Measurements from ENCODE around the gene ADD2.

DNA sequence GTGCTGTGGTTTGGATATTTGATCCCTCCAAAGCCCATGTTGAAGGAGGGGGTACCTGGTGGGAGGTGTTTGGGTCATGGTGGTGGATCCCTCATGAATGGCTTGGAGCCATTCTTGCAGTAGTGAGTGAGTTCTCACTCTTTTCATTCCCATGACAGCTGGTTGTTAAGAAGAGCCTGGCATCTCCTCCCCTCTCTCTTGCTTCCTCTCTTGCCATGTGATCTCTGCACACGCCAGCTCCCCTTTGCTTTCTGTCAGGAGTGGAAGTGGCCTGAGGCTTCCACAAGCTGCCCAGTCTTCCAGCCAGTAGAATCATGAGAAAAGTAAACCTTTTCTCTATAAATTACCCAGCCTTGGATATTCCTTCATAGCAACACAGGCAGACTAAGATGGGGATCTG lies 8.6 kb downstream of the ADD2 start:
- TF ChIP-seq, protein P1, sequence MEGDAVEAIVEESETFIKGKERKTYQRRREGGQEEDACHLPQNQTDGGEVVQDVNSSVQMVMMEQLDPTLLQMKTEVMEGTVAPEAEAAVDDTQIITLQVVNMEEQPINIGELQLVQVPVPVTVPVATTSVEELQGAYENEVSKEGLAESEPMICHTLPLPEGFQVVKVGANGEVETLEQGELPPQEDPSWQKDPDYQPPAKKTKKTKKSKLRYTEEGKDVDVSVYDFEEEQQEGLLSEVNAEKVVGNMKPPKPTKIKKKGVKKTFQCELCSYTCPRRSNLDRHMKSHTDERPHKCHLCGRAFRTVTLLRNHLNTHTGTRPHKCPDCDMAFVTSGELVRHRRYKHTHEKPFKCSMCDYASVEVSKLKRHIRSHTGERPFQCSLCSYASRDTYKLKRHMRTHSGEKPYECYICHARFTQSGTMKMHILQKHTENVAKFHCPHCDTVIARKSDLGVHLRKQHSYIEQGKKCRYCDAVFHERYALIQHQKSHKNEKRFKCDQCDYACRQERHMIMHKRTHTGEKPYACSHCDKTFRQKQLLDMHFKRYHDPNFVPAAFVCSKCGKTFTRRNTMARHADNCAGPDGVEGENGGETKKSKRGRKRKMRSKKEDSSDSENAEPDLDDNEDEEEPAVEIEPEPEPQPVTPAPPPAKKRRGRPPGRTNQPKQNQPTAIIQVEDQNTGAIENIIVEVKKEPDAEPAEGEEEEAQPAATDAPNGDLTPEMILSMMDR (IDR thresholded peaks at IDR 0.05; ENCODE audit: insufficient read depth, low read depth, low read length) = no peak
- no peak for TF ChIP-seq EZH2 (IDR thresholded peaks at IDR 0.05; ENCODE audit: insufficient read depth, low read length)
